Measurements from ENCODE around the gene DUS2. TPM values are rescaled to one million over a fixed set of nuclear protein-coding genes. Genes with fewer than 3 reads are reported as not detected.

DUS2 gene
- total and polyA plus RNA-seq, 9 of the 15 experiments (the other 6 are each of a cell fraction or from before 2014, with no cell fraction given), result 5.8 to 22.5 (median 20.6) TPM

DNA sequence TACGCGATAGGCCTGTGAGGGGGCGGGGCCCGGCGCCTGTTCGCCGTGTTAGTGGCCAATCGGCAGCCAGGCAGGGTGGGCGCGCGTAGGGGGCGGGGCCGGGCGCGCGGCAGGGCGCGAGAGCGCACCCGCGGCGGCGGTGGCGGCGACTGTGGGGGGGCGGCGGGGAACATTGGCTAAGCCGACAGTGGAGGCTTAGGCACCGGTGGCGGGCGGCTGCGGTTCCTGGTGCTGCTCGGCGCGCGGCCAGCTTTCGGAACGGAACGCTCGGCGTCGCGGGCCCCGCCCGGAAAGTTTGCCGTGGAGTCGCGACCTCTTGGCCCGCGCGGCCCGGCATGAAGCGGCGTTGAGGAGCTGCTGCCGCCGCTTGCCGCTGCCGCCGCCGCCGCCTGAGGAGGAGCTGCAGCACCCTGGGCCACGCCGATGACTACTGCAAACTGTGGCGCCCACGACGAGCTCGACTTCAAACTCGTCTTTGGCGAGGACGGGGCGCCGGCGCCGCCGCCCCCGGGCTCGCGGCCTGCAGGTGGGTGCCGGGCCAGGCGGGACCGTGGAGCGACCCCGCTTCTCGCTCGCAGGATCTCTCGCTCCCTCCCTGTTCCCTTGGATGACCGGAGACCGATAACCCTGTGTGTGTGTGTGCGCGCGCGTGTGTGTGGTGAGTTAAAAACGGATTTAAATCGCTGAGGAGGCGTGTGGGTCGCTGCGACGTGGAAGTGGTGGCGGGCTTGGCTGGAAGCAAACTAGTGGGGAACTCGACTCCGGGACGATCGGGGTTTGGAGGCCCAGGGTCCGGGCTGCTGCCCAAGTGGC is 62.4 kb downstream of the DUS2 start, which contains the start of gene NFATC3 (continued):
- TF ChIP-seq, protein P1, sequence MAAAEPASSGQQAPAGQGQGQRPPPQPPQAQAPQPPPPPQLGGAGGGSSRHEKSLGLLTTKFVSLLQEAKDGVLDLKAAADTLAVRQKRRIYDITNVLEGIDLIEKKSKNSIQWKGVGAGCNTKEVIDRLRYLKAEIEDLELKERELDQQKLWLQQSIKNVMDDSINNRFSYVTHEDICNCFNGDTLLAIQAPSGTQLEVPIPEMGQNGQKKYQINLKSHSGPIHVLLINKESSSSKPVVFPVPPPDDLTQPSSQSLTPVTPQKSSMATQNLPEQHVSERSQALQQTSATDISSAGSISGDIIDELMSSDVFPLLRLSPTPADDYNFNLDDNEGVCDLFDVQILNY (CRISPR knock-in tag; IDR thresholded peaks at IDR 0.05), result no peak
- TF ChIP-seq, protein P2, sequence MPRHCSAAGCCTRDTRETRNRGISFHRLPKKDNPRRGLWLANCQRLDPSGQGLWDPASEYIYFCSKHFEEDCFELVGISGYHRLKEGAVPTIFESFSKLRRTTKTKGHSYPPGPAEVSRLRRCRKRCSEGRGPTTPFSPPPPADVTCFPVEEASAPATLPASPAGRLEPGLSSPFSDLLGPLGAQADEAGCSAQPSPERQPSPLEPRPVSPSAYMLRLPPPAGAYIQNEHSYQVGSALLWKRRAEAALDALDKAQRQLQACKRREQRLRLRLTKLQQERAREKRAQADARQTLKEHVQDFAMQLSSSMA (CRISPR knock-in tag; IDR thresholded peaks at IDR 0.05), result no peak
- TF ChIP-seq HMGN3 (IDR thresholded peaks at IDR 0.05; ENCODE audit: borderline replicate concordance, extremely low read depth, insufficient read length, low read depth, low read length) (peak; percentile 76), HDAC1 (IDR thresholded peaks at IDR 0.05) (peak in 1 of 2 experiments; percentile 73; a peak in 2 of 4 replicates), U2AF2 (optimal IDR thresholded peaks at IDR 0.05; ENCODE audit: low read depth, low read length) (no peak), MEIS2 (IDR thresholded peaks at IDR 0.05; ENCODE audit: partially characterized antibody) (no peak), ZNF212 (CRISPR knock-in tag; IDR thresholded peaks at IDR 0.05) (no peak), IFI16 (CRISPR knock-in tag; IDR thresholded peaks at IDR 0.05) (no peak), PRMT5 (CRISPR knock-in tag; IDR thresholded peaks at IDR 0.05) (no peak), WHSC1 (IDR thresholded peaks at IDR 0.05; ENCODE audit: low read length) (no peak), EZH2 (IDR thresholded peaks at IDR 0.05; ENCODE audit: borderline replicate concordance, low read depth, low read length) (no peak), MEF2D (tag; conservative IDR thresholded peaks at IDR 0.05; ENCODE audit: low read depth) (no peak), PPARD (CRISPR knock-in tag; IDR thresholded peaks at IDR 0.05) (no peak)
- TF ChIP-seq, protein P3, sequence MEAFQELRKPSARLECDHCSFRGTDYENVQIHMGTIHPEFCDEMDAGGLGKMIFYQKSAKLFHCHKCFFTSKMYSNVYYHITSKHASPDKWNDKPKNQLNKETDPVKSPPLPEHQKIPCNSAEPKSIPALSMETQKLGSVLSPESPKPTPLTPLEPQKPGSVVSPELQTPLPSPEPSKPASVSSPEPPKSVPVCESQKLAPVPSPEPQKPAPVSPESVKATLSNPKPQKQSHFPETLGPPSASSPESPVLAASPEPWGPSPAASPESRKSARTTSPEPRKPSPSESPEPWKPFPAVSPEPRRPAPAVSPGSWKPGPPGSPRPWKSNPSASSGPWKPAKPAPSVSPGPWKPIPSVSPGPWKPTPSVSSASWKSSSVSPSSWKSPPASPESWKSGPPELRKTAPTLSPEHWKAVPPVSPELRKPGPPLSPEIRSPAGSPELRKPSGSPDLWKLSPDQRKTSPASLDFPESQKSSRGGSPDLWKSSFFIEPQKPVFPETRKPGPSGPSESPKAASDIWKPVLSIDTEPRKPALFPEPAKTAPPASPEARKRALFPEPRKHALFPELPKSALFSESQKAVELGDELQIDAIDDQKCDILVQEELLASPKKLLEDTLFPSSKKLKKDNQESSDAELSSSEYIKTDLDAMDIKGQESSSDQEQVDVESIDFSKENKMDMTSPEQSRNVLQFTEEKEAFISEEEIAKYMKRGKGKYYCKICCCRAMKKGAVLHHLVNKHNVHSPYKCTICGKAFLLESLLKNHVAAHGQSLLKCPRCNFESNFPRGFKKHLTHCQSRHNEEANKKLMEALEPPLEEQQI (IDR thresholded peaks at IDR 0.05), result no peak
- TF ChIP-seq, protein P4, sequence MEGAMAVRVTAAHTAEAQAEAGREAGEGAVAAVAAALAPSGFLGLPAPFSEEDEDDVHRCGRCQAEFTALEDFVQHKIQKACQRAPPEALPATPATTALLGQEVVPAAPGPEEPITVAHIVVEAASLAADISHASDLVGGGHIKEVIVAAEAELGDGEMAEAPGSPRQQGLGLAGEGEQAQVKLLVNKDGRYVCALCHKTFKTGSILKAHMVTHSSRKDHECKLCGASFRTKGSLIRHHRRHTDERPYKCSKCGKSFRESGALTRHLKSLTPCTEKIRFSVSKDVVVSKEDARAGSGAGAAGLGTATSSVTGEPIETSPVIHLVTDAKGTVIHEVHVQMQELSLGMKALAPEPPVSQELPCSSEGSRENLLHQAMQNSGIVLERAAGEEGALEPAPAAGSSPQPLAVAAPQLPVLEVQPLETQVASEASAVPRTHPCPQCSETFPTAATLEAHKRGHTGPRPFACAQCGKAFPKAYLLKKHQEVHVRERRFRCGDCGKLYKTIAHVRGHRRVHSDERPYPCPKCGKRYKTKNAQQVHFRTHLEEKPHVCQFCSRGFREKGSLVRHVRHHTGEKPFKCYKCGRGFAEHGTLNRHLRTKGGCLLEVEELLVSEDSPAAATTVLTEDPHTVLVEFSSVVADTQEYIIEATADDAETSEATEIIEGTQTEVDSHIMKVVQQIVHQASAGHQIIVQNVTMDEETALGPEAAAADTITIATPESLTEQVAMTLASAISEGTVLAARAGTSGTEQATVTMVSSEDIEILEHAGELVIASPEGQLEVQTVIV (CRISPR knock-in tag; IDR thresholded peaks at IDR 0.05; ENCODE audit: borderline replicate concordance), result no peak
- TF ChIP-seq, protein P5, sequence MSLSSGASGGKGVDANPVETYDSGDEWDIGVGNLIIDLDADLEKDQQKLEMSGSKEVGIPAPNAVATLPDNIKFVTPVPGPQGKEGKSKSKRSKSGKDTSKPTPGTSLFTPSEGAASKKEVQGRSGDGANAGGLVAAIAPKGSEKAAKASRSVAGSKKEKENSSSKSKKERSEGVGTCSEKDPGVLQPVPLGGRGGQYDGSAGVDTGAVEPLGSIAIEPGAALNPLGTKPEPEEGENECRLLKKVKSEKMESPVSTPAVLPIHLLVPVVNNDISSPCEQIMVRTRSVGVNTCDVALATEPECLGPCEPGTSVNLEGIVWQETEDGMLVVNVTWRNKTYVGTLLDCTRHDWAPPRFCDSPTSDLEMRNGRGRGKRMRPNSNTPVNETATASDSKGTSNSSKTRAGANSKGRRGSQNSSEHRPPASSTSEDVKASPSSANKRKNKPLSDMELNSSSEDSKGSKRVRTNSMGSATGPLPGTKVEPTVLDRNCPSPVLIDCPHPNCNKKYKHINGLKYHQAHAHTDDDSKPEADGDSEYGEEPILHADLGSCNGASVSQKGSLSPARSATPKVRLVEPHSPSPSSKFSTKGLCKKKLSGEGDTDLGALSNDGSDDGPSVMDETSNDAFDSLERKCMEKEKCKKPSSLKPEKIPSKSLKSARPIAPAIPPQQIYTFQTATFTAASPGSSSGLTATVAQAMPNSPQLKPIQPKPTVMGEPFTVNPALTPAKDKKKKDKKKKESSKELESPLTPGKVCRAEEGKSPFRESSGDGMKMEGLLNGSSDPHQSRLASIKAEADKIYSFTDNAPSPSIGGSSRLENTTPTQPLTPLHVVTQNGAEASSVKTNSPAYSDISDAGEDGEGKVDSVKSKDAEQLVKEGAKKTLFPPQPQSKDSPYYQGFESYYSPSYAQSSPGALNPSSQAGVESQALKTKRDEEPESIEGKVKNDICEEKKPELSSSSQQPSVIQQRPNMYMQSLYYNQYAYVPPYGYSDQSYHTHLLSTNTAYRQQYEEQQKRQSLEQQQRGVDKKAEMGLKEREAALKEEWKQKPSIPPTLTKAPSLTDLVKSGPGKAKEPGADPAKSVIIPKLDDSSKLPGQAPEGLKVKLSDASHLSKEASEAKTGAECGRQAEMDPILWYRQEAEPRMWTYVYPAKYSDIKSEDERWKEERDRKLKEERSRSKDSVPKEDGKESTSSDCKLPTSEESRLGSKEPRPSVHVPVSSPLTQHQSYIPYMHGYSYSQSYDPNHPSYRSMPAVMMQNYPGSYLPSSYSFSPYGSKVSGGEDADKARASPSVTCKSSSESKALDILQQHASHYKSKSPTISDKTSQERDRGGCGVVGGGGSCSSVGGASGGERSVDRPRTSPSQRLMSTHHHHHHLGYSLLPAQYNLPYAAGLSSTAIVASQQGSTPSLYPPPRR (CRISPR knock-in tag; IDR thresholded peaks at IDR 0.05; ENCODE audit: borderline replicate concordance), result no peak
